Myocyte (in vitro differentiated cells): ENCODE measurements around the gene RBM5. TPM values are rescaled to one million over a fixed set of nuclear protein-coding genes. Genes with fewer than 3 reads are reported as not detected.

ENCODE experiments used
- DNase-seq: peaks from one replicate; pipeline ENCODE4 v3.0.0-alpha.2; 2012; ENCODE audit warnings: low read depth
- total RNA-seq: library from RNA; depleted of rRNA; stranded (reverse); fragments of >200 nt; gene quantifications from 2 replicates; pipeline ENCODE4 v1.2.3, GENCODE V29; 2014

Gene RBM5
- total RNA-seq, 1 donor from 2014 or later, result 158 TPM

DNA sequence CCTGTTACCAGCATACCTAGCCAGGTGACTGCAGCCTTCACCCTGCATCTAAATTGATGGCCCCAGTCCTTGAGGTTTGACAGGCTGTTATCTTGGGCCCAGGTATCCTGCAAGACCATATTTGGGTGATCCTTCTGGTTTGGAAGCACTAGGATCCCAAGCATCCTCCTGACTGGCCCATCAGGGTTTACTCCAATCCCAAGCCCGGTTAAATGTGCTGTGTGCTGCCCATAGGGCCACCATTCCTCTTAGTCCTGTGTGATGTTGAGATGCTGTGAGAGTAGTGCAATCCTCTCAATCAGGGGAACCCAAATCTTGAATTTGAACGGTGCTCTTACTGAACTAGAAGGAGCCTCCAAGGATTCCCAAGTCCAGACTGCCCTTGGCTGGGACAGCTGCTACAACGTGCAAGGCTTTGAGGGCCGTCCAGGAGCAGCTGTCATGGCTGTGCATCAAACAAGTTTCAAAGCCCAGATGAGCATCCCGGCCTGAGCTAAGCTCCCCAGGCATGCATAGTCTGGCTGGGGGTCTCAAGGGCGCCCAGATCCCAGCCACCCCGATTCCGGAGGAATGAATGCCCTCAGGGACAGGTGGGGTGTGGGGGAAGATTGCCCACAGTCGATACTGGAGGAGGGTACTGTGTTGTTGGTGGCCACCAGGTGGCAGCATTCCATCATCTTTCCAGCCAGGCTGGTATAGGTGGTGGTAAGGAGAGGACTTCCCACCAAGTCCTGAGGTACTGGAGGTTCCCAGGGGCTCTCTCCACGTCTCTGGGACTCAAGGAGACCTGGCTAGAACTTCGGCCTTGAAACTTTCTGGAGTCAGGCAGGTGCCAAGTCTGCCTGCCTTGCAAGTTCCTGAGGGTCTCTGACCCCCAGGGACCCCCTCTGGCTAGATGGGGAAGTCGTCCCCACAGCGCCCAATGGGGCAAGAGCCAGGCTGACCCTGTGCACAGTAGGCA, 32.6 kb downstream of the RBM5 start:
- peak; percentile 80 for DNase-seq

DNA sequence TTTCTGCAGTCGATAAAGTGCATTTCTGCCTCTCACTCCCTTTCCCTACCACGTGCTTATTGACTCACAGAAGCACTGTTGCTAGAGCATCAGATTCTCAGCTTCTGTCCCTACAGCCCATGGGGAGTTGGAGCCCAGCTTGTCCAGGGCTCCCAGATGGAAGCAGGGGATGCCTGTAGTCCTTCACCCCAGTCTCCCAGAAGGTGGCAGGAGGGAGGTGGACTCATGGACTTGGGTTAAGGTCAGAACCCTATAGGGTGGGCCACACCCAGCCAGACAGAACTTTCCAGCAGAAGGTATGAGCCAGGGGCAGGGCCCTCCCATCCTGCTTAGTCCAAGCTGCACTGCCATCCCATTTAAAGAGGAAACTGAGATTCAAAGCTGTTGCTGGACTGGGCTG, 33.4 kb downstream of the RBM5 start:
- no peak for DNase-seq

DNA sequence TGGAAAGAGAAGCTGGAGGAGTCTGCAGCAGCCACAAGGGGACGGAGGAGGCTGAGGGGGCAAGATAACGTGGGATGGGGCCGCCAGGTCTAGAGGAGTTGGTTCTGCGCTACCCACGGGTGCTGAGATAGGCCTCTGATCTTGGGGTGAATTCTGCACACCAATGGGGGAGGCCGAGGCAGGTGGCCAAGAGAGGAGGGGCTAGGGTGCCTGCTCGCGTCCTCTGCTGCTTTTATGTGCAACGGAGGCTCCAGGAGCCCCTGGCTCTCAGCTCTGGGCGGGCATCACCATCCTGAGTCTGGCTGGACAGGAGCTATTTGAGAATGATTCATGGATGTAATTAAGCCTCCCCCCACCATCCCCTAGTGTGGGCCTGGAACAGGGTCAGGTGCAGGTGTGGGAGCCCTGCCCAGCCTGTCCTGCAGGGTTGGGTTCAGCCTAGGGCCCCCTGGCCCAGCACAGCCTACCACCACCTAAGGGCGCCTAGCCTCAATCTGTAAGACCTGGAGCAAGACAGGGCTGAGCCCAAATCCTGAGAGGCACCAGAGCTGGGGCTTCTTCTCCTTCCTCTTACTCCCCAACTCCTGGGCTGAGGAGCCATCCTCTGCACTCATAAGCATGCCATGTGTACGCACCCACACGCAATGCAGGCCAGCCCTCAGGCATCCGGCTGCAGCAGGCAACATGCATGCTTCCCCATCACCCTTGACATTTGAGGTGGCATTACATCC, 34.1 kb downstream of the RBM5 start:
- no peak for DNase-seq

DNA sequence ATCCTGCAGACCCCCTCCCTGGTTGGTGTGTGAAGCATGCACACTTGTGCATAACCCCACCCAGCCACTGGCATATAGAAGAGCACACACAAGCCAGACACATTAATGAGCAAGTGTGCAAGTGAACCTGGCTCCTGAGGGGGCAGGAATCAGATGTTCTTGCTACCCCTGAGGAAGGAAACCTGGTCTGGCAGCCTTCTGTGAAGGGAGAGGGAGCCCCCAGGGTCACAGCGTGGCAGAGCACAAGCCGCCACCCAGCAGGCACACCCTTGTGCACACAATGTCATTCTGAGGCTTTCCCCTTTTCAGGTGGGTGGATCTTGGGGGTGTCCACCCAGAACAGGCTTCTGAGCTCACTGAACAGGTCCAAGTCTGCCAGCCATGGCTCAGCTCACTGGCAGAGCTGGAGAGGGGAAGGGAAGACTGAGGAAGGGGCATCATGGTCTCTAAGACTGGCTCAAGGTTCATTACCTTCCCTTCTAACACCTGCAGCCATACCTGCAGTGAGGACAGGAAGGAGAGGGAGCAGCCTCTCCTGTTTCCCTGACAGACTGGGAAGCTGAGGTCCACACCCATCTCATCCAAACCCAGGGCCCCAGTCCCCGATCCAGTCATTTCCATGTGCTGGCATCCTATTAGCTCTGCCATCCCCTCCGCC, 34.8 kb downstream of the RBM5 start:
- no peak for DNase-seq

DNA sequence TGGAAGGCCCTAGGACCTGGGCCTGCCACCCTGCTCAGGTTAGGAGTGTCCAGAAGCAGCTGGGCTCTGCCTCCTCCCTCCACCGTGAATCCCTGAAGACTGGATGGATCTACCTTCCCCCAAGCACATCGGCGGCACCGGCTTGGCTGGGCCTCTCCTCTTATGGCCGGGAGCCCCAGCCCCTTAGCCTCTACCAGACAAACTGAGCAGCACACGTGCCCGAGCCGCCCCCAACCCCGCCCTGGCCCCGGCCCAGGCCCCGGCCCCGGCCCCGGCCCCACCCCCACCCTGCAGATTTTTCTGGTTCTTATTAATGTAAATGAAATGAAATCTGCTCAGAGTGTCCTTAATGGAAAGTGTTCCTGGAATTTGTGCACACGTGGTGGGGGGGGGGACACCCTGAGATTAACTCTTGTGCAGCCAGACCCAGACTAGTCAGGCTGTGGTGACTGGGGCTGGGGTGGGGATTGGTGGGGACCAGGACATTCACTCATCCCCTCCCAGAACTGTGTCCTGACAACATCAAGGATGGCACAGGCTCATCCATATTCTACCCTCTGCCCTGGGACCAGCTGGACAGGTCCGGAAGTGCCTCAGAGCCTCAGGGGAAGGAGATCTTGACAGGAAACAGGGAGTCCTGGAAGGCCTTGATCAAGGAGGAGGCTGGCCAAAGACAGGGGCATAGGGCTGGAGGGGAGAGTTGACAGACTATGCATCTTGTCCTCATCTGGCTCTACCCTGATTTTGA, 35.5 kb downstream of the RBM5 start:
- no peak for DNase-seq

DNA sequence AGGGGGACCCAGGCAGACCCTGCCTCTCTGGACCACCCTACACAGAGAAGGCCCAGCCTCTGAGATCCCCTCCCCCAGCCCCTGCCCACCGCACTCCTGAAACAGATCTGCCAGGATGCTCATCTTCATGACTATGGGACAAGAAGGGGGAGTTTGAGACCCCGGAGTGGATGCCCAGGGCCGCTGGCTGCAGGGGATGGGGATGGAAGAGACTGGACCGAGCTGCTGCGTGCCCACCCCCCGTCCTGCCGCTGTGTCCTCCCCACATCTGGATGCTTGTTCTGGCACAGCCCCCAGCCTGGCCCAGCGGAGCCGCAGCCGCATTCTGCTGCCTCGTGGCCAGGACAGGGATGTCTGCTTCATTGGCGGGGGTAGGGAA, 36.1 kb downstream of the RBM5 start:
- DNase-seq, result no peak

DNA sequence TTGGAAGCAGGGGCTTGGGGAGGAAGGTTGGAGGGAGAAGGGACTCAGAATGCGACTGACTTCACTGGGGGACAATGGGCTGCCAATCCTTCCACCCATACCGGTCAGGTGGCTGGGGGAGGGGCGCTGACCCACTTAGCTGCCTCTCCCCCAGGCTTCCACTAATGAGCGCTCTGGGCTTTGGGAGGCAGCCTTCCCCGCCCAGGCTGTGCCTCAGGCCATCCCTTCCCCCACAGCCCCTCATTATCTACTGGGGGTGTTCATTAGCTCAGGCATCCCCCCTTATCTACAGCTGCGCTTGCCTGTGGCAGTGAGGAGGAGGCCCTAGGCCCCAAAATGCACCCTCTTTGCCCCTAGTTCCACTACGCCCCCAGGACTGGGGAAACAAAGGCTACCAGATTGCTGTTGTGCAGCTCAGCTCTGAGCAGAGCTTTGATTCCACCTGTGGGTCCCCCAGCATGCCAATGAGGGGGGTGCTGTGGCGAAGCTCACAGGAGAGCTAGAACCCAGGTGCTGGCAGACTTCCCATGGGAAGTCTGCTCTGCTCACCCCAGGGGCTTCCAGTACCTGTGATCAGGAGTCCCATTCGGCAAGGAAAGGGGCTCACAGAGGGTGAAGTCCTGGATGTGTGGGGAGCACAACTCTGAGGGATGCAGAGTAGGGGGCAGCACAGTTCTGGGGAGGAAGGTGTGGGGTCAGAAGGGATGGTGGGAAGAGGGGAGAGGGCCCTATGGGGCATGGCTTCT, 37.0 kb downstream of the RBM5 start:
- no peak for DNase-seq

DNA sequence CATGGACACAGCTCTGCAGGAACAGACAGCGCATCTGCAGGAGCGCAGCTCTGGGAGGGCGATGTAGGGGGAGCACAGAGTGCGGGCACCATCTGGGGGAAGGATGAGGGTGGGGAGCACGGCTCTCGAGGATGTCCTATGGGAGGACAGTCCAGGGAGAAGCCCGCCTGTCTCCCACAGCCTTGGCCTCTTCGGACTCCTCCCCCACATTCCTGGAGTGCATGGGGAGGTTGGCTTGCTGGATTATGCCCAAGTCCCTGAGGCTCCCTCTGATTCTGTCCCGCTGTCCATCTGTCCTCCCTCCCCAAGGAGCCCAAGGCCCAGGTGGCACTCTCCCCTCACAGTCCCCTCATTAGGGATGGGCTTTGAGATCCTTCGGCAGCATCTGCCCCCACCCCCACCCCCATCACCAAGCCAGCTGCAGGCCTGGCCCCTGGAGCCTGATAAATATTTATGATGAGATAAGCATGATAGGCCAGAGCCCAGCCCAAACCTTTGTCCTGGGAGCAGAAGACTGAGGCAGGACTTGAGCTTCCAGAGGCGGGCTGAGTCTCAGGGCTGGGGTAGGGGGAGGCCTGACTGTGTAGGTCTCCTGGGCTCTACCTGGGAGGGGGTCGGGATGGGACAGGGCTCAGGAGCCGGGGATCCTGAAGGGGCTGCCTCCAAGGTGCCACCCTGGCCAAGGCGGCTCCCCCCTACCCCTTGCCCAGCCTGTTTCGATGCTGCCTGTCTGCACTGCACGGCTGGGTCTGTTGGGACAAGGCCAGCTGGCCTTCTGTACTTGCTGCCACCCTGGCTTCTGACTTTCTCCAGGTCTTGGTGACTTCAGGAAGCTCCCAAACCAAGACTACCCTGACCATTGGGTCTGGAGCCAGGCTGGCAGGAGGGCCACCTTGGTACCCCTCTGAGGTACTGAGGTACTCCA, 37.8 kb downstream of the RBM5 start:
- peak; percentile 60 for DNase-seq

DNA sequence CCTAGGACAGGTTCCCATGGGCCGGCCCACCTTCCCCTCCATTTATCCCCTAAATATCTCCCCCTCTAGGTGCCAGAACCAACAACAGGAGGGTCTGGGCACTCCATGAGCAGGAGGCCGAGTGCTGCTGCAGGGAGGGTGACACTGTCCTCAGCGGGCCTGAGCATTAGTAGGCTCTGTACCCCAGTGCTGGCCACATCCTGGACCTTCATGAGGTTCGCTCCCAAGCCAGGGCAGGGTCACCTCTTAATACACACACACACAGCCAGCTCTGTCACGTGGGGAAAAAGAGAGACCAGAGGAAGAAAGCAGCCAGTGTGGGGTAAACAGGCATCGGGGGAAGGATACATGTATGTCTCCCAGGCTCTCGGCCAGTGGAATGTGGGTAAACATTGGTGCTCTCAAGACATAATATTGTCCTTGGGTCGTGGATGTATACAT, 38.6 kb downstream of the RBM5 start:
- DNase-seq, result no peak

DNA sequence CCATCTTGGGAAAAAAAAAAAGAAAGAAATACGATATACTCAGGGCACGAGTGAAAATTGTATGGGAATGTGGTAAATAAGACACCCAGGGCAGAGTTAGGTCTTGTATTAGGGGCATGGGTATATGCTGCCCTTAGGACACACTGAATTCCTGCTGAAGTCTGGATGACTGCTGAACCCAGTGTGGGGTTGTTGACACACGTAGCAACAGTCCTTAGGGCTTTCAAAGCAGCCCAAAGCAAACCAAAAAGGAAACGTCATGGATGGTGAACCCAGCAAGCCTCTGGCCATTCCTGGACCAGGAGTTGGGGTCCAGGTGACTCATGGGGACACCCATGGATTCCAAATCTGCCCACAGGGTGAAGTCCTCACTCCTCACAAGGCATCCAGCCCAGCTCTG, 39.3 kb downstream of the RBM5 start:
- DNase-seq, result no peak

DNA sequence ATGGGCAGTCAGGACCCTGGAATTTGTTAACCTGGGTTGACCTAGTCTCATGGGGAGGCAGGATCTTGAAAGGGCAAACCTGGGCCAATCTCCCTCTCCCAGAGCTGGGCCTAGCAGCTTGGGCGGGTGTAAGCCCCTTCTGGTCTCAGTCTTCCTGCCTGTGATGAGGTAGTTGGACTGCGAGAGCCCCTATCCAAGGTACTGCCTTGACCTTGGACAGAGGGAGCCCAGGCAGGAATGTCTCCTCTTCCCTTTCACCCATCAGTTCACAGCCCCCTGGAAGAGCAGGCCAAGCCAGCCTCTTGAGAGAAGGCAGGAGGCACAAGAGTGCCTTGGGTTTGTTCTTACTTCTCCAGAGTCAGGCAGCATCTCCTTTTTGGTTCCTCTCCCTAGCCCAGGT, 41.7 kb downstream of the RBM5 start:
- no peak for DNase-seq

DNA sequence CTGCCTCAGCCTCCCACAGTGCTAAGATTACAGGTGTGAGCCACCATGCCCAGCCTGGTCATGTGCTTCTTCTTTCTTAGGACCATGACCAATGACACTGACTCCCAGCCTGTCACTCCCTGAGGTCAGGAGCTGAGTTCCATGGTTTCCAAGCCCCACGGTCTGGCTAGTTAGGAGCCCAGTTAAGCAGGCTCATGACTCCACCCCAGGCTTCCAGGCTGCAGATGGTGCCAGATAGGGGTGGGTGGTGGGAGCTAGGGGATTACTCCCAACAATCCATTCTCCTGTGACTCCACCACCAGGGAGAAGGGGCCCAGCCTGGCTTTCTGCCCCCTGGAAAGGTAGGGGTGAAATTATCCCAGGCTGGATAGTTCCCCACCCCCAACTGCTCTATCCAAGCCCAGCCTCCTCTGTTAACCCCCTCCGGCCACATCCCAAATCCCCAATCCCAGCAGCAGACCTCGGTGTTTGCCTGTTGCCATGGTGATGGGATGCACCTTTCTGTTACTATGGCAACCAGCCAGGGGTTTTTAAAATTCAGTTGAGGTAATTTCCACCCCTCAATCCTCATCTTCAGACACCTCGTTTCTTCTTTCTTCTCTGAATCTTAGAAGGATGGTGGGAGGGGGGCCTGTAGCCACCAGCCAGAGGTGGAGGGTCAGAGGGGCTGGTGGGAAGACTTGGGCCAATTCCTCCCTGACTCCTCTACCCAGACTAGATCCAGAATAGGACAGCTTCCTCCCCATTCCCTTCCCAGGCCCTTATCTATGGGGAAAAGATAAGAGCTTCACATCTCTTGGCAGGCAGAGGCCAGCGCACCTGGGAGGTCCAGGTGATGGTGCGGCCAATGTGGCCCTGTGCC, 43.9 kb downstream of the RBM5 start:
- DNase-seq, result no peak

DNA sequence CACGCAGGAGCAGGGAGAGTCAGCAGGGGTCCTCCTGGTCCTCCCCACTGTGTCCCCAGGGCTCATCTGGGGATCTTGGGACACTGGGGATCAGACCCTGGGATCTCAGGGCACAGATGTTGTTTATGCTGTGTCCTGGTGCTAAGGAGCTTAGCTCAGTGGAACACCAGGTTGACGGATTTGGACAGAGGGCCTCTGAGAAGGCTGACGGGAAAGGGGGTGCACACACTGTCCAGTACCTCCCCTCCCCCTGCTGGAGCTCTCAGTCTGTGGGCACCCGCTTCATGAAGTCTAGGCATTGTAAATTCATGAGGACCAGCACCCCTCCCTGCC, 44.5 kb downstream of the RBM5 start:
- DNase-seq, result no peak

DNA sequence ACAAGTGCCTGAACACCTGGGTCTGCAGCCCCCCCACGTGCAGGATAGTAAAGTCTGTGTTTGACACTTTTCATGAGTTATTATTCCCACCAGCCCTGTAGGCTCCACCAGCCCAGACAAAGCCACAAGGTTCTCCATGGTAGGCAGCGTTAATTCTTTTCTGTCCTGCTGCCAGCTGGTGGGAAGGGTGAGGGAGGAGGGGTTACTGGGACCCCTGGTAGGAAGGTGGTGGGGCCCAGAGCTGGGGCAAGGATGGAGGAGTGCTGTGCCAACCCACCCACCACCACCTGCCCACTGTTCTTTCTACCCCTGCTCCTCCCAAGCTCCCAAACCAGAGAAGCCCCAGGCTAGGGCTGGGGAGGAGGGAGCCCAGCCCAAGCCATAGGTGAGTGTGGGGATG, 45.6 kb downstream of the RBM5 start:
- no peak for DNase-seq

DNA sequence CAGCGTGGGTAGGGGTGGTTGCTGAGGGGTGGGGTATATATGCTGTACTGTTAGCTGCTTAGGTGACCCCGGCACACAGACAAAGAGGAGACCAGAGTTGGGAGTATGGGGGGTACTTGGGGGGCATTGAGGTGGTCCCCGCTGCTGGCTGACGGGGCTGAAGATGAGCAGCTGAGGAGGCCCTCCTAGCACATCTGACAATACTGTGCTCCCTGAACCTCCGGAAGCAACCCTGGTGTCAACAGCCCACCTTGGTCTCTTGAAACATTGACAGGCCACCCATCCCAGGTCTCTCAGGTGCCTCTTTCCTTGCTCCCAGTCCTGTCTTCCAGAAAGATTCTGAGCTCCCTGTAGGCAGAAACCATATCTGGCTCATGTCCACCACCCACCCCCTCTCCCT, 47.2 kb downstream of the RBM5 start:
- DNase-seq, result no peak

DNA sequence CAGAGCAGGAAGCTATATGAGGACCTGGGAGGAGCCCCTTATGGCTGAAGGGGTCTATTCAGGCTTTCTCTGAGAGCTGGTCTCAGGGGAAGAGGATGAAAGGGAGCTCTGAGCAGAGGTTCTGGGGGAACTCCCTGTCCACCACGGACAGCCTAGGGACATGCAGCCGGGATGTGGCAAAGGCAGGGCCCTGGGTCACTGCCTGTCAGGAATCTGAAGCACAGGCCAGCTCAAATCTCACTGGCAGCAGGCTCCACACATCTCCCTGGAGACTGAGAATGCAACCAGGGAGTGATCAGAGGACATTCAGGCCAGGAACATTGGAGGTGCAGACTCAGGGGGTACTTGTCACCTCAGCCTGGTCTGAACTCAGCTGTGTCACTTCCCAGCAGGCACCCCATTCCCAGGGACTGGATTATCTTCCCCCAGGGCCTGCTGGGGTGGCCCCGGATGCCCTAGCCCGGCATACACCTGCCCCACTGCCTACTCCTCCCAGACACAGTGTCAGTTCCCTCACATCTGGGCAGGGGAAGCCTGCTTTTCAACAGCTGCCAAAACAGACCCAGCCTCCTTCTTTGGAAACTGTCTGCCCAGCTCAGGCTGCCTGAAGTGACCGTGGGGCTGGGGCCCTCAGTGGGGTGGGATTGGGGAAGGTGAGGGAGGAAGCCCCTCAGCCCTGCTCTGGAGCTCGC, 48.1 kb downstream of the RBM5 start:
- no peak for DNase-seq

DNA sequence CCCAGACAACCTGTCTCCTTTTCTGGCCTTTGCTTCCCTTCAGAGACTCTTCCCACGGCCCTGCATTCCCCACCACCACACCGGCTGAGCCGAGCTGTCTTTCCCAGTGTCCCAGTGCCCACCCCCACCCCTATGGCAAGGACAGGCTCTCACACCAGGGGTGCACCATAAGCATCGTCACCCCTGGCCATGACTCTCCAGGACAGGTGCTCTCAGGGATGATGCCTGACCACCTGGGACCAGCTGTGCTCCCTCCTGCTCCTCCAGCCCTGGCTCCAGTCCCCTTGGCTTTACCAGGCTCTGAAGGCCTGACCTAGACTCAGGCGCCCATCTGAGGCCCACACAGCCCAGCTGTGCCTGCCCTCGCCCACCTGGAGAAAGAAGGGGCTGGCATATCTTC, 48.8 kb downstream of the RBM5 start:
- DNase-seq, result no peak
